ENCODE data around the gene ATXN2.
A peak's percentile ranks its signal among the peaks of the same experiment; 100 is the strongest.
"Not testable (repeated sequence)": the region's sequence is repeated elsewhere in the genome, so short reads cannot be mapped to it uniquely, and the experiment has no call there.

Gene ATXN2

DNA sequence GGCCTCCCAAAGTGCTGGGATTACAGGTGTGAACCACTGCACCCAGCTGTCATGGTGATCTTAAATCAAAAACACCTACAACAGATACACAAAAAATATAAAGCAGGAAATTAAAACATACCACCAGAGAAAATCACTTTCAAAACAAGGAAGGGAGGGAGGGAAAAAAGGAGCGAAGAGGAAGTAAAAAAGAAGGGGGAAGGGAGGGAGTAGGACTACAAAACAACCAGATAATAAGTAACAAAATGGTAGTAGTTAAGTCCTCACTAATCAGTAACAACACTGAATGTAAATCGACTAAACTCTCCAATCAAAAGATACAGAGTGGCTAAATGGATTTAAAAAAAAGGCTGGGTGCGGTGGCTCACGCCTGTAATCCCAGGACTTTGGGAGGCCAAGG is 104.4 kb downstream of the ATXN2 start:
- DNase-seq (ENCODE audit: low spot score) = no peak

DNA sequence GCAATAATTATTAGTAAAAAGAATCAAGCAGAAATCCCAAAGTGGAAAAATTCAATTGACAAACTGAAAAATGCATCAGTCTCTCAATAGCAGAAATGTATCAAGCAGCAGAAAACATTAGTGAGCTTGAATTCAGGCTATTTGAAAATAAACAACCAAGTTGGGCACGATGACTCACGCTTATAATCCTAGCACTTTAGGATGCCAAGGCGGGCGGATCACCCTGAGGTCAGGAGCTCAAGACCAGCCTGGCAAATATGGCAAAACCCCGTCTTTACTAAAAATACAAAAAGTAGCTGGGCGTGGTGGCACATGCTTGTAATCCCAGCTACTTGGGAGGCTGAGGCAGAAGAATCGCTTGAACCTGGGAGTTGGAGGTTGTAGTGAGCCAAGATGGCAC is 106.1 kb downstream of the ATXN2 start:
- DNase-seq (ENCODE audit: low spot score) = not testable (repeated sequence)

DNA sequence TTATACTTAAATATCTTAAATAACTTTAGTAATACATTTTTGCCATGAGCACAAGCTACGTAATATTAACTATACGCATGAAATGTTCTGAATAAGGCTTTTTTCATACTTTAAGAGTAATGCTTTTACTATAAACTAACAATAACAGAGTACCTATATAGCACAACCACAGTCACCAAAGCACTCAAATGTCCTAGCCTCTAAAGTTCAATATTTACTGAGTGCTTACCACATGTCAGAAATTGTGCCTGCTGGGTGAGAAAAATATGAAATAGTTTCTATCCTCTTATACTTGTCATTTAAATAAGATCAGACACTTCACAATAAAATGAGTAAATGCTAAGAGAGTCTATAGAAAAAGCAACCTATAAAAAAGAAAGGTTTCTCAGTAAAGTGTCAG is 110.3 kb downstream of the ATXN2 start:
- no peak for DNase-seq (ENCODE audit: low spot score)

DNA sequence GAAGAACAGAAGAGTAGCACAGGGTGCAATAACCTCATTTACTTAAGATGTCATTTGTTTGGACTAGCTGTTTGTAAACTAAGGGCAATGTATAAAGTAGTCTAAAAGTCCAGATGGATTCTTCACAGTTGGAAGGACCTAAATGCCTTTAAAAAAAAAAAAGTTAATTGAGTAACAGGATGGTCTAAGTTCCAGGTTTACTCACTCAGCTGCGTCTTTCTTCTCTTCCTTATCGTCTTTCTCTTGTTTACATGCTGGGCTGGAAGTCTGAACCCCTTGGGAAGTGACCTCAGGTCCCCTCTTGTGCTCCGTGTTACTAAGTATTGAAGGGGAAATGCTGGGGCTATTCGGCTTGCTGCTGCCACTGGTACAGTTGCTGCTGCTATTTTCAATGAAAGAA is 110.8 kb downstream of the ATXN2 start:
- DNase-seq (ENCODE audit: low spot score) = no peak

DNA sequence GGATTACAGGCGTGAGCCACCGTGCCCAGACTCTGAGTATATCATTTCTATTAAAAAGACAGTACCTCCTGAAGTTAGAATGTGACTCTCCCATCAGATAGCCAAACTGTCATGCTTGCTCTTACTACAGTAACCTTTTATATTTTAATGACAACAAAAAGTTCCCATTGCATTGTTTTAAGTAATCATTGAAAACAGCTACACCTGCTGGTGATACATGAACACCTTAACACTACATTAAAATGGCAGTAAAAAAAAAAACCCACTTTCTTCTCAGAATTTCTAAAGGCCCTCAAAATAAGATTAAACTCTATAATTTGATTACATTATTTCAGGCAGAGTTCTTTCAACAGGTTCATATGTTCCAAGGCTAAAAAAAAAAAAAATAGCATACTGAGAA is 116.7 kb downstream of the ATXN2 start:
- DNase-seq (ENCODE audit: low spot score) = no peak

DNA sequence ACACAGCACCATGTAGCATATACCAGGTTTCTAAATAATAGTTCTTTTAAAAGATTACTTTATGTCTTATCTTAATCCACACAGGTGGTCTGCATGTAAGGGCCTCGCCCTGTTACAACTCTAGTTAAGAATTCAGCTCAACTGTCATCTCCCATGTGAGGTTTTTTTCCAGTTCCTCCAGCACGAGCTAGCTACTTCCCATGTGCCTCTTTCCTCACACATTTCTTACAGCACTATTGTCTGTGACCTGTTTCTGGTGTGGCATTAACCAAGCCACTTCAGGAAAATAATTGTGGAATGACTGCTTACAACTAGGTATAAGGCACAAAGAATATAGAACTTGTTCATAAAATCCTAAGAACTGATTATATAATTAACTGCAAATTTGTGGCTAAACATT is 127.9 kb downstream of the ATXN2 start:
- DNase-seq (ENCODE audit: low spot score) = no peak

DNA sequence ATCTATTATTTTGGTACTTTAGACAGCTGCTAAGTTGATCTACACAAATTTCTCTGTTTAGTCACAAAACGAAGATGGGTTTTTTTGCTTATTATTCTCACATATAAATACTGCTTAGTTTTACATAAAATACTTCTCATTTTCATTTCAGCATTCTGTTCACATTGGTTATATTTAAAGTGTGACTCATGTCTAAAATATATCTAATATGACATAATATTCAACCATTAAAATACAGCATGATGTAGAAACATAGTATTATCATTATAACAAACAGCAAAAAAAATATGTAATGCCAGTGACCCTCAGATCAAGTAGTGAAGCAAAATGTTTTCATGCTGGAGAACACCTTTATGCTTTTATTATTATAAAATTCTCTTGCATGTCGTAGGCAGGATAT is 129.7 kb downstream of the ATXN2 start:
- no peak for DNase-seq (ENCODE audit: low spot score)

DNA sequence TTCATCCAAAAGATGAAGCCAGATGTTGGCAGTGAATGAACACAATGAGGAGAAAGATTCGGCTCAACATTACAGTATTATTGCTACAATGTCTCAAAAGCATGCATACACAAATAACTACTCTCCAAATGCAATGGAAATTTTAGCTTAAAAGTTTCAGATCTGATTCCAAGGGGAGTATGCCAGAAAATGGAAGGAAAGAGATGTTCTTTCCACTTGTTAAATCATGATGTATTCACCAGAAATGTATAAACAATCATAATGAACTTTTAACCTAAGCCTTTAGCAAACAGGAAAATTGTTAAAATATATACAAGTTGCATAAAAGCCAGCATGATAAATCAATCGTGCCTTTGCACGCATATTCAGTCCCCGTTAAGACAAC is 131.3 kb downstream of the ATXN2 start:
- no peak for DNase-seq (ENCODE audit: low spot score)

DNA sequence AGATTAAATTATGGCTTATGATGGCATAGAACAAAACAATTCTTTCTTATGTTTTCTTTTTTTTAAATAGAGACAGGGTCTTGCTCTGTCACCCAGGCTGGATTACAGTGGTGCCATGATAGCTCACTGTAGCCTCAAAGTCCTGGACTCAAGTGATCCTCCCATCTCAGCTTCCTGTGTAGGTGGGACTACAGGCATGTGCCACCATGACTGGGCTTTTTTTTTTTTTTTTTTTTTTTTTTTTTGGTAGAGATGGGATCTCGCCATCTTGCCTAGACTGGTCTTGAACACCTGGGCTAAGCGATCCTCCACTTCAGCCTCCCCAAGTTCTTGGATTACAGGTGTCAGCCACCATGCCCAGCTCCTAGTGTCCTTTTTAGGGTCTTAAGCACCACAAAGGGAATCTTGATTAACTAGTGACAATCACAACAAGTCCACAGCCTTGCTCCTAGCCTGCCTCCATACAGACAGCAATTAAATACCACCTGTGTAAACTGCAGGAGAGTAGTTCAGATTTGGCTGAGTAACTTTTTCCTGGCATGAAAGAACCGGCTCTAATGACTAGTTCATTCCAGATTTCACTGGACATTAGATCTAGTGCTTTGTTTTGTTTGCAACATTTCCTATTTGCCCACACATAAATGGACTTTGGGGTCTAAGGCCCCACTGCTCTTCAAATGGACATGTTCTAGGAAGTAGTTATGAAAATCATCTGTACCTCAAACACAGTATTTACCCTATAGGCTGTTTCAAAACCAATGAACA is 131.8 kb downstream of the ATXN2 start:
- no peak for DNase-seq (ENCODE audit: low spot score)

DNA sequence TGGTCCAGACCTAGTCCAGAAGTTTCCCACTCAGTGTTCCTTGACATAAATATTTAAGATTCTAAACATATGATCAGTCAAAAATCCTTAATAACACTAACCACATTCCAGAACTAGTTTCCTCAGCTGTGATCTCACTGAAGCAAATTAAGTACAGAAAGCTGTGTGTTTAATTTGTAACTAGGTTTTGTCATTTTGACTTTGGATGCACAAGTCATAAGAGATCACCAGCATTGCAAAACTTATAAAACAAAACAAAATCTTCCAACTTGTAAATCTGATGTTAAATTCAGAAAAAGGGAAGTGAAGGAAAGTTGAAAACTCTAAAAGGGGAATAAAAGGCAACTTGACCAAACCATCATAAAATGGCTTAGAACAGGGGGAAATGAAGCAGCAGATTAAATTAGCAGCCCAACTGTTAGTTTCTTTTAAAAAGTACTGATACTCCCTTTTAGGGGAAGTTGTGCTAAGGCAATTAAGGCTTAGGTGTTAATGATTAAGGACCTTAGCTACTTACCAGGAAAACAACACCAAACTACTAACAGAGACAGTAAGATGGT is 136.8 kb downstream of the ATXN2 start:
- no peak for DNase-seq (ENCODE audit: low spot score)

DNA sequence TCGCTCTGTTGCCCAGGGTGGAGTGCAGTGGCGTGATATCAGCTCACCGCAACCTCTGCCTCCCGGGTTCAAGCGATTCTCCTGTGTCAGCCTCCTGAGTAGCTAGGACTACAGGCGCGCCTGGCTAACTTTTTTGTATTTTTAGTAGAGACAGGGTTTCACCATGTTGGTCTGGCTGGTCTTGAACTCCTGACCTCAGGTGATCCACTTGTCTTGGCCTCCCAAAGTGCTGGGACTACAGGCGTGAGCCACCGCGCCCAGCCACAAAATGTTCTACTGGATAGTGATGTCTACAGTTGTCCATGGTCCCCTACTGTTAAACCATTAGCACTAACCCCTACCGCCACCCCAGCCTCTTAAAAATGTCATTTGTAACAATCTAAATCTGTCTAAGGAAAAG is 139.0 kb downstream of the ATXN2 start:
- not testable (repeated sequence) for DNase-seq (ENCODE audit: low spot score)

DNA sequence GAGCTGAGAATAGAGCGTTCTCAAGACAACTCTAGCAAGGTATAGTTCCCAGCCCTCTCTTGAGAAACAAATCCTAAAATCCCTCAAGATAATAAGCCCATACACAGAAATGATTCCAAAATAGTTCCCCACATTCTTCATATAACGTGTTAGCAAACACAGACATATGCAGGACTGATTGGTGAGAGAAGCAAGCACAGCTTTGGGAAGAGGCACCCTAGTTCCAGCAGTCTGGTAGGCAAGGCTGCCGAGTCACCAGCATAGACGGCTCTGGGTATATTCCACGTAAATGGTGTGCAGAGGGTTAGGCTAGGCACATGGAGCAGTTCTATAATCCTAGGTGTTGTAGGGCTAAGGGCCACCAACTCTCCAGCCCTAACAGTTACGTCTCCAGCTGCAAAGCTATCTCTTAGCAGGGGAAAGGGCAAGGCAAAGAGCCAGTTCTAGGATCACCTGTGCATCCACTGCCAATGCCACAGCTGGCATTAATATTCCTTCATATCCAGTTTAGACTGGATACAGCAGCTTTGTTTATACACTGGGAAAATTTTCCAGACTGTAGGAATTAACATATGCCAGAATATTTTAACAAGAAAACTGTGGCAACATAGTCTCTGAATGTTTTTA is 140.5 kb downstream of the ATXN2 start:
- no peak for DNase-seq (ENCODE audit: low spot score)

DNA sequence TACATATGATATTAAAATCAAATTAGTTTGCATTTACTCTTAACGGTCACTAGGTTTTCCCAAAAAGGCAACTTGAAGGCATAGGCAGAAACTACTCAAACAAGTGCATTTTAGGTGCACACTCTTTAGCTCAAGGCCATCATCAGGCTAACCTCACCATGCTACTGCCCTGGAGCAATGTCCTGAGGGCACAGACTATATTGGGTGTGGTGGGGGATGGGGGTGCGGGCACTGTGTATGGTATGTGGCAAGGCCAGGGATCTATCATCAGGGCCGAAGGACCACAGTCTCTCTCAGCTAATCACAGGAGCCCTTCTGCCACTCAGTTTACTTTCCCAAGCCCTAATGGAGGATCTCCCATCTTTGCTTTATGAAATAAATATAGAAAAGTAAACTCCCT is 141.5 kb downstream of the ATXN2 start:
- DNase-seq (ENCODE audit: low spot score) = no peak

DNA sequence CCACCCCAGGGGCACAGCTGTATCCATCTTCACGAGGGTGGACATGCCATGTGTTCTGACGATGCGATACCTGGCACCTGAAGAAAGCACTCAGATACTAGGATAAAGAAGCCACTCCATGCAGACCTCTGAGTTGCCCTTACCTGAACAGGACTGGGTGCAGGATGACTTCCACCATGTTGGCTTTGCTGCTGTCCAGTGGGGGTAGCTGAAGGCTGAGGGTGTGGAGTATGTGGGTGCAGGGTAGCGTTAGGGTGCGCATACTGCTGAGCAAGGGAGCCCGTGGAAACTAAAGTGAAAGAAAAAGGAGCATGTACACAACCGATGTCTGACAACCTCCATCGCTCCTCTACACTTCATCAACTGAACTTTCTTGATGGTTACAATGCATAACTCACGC is 142.0 kb downstream of the ATXN2 start:
- no peak for DNase-seq (ENCODE audit: low spot score)

DNA sequence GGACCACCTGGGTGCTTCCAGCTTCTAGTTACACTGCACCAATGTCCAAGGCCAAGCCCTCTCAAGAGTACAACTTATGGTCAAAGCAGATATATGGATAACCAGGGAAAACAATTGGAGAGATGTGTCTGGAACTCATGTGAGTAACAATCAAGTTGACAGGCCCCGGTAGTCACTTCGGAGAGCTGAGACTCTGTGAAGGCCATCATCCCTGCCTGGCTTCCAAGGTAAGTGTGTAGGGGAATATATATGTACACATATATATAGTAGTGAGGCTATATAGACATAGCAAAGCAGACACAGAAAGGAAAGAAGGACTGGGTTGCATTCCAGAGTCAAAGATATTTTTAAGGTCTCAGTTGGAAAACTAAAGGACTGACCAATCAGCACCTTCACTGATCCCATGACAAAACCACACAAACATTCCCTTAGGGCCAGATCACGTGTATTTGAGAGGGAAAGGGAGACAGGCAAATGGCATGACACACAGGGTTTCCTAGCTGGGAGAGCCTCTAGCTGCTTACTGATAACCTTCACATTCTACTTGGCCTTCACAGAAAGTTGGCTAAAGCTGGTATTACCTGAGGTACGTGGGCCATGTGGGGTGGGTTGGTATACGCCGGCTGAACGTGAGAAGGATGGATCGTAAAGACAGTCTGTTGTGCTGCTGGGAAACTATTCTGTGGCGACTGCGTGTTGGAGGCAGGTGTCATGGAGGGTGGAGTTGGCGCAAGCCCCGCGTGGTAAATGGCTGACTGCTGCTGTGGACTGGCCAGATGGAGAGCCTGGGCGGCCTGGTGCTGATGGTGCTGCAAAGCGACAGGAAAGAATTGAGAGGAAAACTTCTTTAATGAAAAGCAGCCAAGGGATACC is 143.4 kb downstream of the ATXN2 start:
- no peak for DNase-seq (ENCODE audit: low spot score)

DNA sequence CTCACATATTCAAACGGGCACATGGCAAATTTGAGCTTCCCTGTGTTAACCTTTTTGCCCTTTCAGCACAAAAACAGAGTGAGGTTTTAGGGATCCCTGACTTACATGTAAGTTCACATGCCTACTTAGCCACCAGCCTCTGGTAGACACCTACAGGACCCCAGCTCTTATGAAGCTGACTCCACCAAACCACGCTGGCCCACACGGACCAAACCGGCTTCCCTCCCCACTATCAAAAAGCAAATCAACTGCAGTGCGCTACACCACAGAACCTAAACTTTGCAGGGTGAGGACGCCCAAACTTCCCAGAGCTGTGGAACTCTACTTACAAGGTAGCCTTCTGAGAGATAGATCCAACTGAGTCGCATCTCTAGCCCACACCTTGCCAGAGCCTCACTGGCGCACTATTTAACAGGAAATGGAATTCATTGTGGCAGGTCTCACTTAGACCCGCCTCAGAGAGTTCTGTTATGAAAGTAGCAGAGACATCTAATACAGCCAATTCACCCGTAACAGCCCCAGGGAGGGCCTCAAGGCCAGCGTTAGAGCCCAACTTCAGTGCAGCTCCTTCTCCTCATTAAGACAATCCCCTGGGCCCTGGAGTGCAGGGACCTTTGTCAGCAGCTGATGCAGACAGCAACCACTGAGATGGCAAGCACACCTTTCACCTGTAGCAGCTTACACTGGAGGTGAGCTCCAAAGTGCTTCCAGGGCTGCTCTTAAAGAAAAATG is 144.2 kb downstream of the ATXN2 start:
- DNase-seq (ENCODE audit: low spot score) = no peak

DNA sequence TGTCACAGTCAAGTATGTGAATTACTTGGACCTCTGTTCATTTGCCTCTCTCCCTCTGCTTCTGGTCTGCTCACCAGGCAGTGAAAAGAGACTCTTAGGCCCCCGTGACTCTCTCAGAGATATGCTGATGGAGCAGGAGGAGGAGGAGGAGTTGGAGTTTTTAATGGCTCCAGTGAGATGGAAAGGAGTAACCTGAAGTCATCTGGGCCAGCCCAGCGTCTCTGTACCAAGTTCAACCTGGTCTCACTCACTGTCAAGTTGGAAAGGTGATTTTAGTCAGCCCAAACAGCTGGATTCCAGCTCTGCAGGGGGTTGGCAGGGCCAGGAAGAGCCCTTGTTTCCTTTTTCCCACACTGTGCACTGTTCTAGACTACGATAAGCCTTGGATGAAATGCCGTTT is 144.8 kb downstream of the ATXN2 start:
- no peak for DNase-seq (ENCODE audit: low spot score)

DNA sequence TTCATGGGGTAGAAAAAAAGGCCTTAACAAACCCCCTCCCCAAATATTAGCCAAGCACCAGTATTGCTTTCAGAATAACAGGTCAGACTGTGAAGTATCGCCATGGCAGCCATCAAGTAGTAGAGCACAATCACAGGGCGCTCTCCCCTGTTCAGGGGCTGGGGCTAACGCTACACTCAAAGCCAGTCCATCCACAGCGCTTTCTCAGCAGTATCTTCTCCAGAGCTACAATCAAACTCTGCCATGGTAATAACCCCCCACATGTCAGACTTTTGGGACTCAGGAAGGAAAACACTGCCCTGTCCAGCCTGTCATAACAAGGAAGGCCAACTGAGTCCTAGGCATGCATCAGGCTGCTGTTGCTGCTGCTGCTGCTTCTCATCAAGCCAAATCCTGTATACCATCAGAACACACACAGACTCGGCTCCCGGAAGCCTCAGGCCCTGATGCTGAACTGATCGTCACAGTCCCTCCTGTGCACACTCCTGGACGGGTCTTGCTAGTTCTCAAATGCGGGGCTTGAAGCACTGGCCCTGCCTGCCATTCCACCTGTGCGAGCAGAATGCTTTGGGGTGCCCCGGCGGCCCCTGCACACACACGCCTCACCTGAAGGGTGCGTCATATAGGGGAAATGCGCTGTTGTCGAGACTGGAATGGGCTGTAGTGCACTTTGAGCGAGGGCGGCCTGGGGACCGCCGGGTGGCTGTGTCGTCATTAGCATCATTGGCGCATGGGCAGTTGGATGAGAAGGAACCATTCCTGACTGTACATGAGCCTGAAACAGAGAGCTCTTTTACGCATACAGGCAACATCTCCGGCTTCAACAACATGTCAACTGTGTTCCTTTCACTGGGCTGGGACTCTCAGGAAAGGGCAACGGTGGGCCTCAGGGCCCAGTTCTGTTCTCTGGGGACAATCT is 145.8 kb downstream of the ATXN2 start:
- no peak for DNase-seq (ENCODE audit: low spot score)

DNA sequence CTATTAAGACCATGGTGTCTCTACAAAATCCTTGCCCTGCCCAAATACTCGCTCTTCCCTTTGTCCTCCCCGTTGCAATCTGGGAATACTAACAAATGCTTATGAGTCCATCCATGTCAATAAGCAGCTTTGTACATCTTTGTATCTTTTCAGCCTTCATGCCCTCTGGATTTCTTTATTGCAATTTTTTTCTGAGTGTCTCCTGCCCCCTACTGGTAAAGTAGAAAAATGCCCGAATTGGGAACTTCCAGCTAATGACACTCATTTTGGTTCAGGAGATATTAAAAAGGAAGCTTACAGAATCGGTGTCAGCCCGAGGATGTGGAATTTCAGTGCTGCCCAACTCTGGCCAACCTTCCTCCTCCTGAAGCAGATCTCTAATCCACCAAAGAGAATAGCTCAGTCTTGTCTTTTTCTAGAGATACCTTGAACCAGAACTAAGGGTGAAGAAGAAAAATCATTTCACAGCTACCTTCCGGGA is 147.4 kb downstream of the ATXN2 start:
- peak; percentile 53 for DNase-seq (ENCODE audit: low spot score)

DNA sequence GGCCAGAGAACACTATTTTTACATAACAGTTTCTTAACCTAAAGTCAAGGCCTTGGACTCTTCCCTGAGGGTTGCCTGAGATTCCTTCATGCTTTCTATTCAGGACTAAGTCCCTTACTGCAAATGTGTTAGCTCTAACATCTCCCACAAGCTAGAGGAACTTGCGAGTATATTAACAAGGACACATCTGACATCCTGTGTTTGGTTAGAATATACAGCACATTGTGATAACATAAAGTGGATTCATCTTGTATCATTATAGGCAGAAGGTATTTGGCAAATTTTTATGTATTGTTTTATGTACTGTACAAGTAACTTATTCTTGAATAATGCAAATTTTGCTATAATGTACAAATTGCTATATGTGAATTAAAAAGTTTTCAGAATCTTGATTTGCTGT is 147.9 kb downstream of the ATXN2 start:
- DNase-seq (ENCODE audit: low spot score) = no peak

DNA sequence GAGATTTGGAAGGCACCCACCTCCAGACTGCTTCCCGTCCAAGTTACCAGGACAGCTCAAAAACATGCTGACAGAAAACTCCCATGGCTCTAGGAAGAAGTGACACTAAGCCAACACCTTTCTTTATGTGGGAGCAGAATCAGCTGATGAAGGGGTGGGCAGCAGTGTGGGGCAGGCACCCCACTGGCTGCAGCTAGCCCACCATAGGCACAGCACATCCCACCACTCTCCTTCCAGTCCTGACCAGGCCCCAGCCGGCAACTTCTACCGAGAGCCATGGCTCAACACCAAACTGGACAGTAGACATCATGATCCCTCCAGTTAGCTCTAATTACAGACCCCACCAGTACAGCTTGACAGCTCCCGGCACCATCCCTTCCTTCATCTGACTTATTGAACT is 148.4 kb downstream of the ATXN2 start:
- DNase-seq (ENCODE audit: low spot score) = no peak
